H7 (cell line): ENCODE measurements around the gene DPP10. TPM values are rescaled to one million over a fixed set of nuclear protein-coding genes. Genes with fewer than 3 reads are reported as not detected.

Source experiments
- DNase-seq: peaks from one replicate; pipeline ENCODE4 v3.0.0; 2012
- H3K27me3 ChIP-seq: 2 replicates; pipeline ENCODE4 v1.6.0; 2011; ENCODE audit warnings: mild to moderate bottlenecking, low read length; ENCODE audit not compliant: control insufficient read depth, insufficient read depth
- H3K36me3 ChIP-seq: replicated peaks from 2 replicates; pipeline ENCODE4 v1.5.1; 2011; ENCODE audit warnings: low read length; ENCODE audit not compliant: control insufficient read depth, insufficient read depth
- H3K4me3 ChIP-seq: 2 replicates; pipeline ENCODE4 v1.5.1; 2011; ENCODE audit warnings: low read depth, mild to moderate bottlenecking, control low read depth, low read length, moderate library complexity; ENCODE audit not compliant: insufficient read depth
- total RNA-seq: library from RNA; depleted of rRNA; stranded (reverse); fragments of >200 nt; shearing (Covaris generic); gene quantifications from 2 replicates; pipeline ENCODE4 v1.2.3, GENCODE V29; 2014

The DPP10 gene
- total RNA-seq, 1 experiment from 2014 or later, result 15.6 TPM

DNA sequence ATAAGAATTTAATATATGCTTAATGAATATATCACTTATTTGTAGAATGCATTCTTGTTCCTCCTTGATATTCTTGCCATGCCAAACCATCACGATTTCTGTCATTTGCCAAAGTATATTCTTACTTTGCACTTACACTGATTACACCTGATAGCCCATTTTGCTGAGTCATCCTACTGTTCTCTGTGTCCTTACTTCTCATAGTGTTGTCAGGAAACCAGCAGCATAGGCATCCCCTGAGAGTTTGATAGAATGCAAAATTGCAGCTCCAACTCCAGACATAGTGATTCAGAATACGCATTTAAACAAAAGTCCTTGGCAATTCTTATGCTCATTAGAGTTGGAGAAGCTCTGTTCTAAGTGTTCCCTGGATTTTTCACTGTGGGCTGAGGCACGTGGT, 687.1 kb downstream of the DPP10 start:
- no peak for DNase-seq
- H3K27me3 ChIP-seq, result no peaks in the 10 kb centered on the region
- no peak overlapping the region for H3K4me3 ChIP-seq
- no peaks in the 10 kb centered on the region for H3K36me3 ChIP-seq

DNA sequence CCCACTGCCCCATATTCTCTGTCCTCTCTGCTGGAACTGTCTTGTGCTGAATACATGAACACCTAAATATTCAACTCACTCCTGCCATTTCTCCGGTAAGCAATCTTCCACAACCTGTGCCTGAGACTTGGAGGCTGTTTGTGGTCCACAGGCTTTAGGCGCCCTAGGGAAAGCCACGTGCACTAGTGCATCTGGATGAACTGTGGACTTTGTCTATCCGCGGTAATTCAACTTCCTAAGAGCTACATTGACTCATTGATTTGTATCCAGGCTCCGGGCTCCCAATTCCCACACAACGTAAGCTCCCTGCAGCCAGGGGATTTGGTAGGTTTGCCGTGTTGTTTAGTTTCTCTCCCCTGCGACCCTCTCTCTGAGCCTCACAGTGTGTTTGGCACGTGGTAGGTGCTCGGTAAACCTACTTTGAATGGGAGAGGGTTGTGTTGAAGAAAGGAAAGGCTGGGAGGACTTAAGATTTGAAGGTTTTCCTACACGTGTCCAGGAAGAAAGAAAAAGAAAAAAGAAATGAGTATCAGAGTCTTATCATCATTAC, 718.2 kb downstream of the DPP10 start:
- Histone ChIP-seq H3K4me3 (peak overlapping the region; percentile 74), H3K27me3 (peaks cover 29% of the 10 kb centered on the region), H3K36me3 (no peaks in the 10 kb centered on the region)
- DNase-seq, result no peak

DNA sequence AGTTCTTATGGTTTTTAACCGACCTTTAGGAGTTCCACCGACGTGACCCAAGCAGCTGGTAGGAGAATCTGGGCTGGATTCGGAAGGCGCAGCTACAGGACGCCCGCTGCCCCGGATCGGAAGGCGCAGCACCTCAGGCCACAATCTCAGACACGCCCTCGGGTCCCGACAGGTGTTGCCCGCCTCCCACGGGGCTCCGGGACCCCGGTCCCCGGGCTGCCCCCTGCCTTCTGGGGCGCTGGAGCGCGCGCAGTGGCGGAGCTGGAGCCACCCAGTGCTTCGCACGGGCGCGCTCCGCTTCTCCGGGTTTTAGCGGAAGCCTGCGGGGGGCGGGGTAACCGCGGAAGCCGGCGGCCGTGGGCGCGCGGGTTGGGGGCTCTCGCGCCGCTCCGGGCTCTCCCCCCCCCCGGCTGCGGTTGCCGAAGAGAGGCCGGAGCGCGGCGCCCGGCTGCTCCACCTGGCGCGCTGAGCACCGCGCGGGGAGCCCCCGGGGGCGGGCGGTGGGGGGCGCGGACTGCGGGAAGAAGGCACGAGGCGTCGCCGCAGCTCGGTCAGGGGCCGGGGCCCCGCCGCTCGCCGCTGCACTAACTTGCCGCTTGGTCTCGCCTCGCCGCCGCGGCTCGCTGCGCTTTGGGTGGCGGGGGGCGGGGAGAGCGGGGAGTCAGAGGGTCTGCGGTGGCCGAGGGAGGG, 718.8 kb downstream of the DPP10 start:
- DNase-seq, result peak; percentile 74
- H3K27me3 ChIP-seq, result peaks cover 29% of the 10 kb centered on the region

DNA sequence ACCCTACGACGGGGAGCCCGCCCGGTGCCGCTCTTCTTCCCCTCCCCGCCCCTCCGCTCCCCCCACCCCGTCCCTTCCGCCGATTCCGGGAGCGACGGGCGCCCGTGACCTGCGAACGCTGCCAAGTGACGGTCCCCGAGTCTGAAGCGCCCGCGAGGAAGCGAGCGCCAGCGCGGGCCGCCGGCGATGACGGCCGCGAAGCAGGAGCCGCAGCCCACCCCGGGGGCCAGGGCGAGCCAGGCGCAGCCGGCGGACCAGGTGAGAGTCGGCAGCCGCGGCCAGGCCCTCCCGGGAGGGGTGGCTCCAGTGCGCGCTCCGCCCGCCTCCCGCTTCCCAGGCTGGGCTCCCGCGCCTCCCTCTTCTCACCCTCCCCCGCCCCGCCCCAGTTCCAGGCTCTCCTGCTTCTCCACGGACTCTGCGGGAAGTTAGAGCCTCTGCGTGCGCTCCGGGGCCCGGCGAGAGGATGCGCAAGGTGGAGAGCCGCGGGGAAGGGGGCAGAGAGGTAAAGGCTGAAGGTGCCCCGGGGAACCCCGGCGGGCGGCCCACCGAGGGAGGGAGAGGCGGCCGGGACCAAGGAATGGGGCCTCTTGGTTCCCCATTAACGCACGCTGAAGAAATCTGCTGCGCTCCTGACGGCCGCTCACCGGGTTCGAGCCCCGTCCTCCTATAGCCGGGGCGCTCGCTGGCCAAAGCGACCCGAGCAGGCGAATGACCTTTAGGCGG, 719.5 kb downstream of the DPP10 start:
- DNase-seq, result peak; percentile 77
- no peaks in the 10 kb centered on the region for H3K36me3 ChIP-seq
- peak overlapping the region; percentile 74 for H3K4me3 ChIP-seq
- peaks cover 29% of the 10 kb centered on the region for H3K27me3 ChIP-seq

More for the DNA sequence above, 718.8 kb downstream of the DPP10 start:
- H3K36me3 ChIP-seq, result no peaks in the 10 kb centered on the region
- H3K4me3 ChIP-seq, result peak overlapping the region; percentile 74

DNA sequence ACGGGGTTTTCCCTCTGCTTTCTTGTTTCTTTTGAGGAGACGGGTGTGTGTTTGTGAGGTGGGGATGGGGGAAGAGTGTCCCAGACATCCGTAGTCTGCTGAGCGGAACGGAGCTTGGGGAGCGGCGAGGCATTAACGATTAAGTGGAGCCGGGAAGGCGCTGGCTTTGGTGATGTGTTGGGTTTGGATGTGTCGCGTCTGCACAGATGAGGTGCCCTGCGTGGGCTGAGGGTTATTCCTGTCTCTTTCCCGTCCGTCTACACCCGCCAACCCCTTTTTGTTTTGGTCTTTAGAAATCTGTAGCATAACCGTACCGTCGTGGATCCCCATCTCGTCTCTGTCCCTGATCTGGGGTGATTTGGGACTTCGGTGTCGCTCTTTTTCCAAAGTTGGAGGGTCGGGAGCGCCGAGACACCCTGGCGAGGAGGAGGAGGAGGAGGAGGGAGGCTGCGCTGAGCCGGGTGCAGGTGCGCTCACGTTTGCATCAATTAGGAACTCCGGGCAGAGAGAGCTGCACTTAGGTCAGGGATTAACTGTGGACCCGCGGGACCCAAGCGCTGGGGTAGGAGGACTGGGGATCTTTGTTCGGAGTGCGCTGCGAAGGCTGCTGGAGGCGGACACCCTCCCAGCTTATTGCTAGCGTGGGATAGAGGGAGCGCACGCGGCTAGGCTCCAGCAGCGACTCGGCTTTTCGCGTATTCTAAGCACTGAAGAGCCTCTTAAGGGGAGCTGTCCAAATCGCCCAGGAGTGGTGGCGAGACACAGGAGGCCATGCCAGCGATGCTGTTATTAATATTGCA, 720.3 kb downstream of the DPP10 start:
- Histone ChIP-seq H3K36me3 (no peaks in the 10 kb centered on the region), H3K27me3 (peaks cover 29% of the 10 kb centered on the region), H3K4me3 (peak overlapping the region; percentile 74)
- peak; percentile 48 for DNase-seq

DNA sequence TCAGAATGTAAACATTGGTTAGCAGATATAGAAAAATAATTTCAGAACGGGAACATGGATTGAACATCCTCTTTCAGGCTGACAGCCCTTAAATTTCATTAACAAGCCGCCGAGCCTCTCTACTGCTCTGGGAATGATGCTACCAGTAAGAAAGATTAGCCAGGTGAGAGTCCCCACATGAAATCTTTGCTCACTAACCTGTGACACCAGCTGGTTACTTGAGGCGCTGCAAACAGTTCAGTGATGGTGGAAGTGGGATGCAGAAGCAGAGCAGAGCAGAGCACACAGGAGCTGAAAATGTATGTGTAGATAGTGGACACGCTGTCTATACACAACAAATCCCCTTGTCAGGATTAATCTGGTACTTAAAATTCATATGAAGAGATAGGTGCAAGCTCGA, 721.1 kb downstream of the DPP10 start:
- H3K36me3 ChIP-seq, result no peaks in the 10 kb centered on the region
- peaks cover 29% of the 10 kb centered on the region for H3K27me3 ChIP-seq
- peak; percentile 15 for DNase-seq
- no peak overlapping the region for H3K4me3 ChIP-seq

DNA sequence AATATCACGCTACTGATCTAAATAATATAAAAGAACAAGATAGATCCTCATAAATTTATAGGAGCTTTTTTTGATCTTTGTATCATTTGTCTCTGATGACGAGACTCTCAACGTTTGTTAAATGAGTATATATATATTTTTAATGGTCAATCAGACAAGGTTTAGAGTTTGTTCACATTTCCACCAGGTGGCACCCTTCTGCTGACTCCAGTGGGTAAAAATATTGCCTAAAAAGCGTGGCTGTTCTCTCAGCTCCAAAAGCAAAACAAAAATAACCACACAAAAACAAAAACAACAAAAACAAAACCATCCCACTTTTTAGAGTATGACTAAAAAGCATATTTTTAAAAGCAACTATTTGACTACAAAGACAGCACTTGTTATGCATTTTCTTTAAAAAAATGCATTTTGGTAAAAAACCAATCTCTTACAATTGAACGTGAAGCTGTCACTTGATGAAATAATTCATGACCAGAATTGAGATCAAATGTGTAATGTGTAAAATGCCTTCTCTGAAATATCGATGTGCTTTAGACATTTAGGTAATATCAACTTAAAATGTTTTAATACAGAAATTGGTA, 723.2 kb downstream of the DPP10 start:
- peaks cover 23% of the 10 kb centered on the region for H3K27me3 ChIP-seq
- H3K4me3 ChIP-seq, result no peak overlapping the region
- H3K36me3 ChIP-seq, result no peaks in the 10 kb centered on the region
- peak; percentile 26 for DNase-seq

DNA sequence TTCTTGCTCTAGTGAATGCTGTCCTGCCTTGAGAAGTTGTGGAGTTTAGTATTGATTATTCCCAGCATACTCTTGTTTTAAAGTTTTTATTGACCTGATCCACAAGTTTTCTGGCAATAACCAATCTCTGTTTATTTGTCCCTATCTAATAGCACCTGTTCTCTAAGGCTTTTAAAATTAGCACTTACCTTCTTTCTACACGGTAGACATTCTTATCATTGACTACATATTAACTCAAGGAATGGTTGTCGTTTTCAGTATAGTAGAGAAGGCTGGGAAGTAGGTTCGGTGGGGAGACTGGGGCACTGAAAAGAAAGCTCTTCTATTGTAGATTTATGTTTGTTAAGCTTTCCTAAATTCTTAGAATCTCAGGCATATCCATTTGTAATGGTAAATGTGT, 726.0 kb downstream of the DPP10 start:
- DNase-seq, result no peak
- Histone ChIP-seq H3K36me3 (no peaks in the 10 kb centered on the region), H3K27me3 (peaks cover 6% of the 10 kb centered on the region), H3K4me3 (no peak overlapping the region)

DNA sequence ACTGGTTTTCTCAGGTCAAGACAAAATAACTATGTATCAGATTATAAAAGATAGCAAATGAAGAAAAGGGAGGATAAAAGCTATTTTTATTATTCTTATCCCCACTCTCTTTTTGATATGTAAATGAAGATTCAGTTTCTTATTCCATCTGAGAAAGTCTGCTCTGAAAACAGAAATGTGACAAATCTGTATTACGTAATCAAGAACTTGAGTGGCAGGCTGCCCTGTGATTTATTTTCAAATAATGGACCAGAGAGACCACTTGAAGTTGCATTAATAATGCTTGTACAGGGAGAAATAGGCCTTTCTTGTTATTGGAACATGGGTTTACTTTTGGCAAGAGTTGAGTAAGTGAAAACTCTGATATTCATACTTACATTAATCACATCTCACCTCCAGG, 727.4 kb downstream of the DPP10 start:
- no peak overlapping the region for H3K4me3 ChIP-seq
- no peak for DNase-seq
- no peaks in the 10 kb centered on the region for H3K36me3 ChIP-seq
- no peaks in the 10 kb centered on the region; the same call in 1 of the 2 replicates for H3K27me3 ChIP-seq

DNA sequence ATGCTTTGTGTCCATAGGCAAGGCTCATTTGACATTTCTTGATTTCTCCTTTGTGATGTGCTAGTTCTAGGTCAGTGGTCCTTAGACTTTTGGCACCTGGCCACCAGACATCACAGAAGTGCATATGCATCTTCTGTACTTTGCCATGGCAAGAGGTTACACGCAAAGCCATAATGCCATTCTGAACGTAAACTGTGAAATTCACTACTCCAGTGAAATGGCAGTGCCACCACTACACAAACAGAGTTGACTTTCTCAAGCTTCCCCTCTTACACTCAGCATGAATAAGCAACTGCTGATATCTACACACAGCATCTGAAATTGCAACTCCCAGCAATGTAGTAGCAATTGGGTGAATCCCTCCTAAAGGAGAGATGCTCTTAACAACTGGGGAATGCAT, 729.3 kb downstream of the DPP10 start:
- Histone ChIP-seq H3K27me3 (no peaks in the 10 kb centered on the region), H3K4me3 (no peak overlapping the region), H3K36me3 (no peaks in the 10 kb centered on the region)
- no peak for DNase-seq

DNA sequence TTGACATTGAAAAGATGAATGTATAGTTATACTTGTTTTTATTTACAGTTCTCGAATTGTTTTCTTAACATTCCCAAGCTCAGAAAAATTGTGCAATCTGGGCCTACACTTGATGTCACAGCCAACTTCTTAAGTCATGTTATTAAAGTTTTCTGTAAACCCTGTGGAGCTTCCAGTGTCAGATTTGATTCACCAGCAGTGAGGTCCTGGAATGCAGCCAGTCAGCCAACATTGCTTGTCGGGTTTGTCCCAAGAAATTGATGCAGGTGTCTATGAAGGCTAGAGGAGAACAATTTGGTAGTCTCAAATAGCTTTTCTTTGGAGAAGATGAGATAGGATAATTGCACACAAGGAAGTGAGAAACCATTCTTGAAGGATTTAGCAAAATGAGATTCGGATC, 732.2 kb downstream of the DPP10 start:
- Histone ChIP-seq H3K27me3 (no peaks in the 10 kb centered on the region), H3K4me3 (no peak overlapping the region), H3K36me3 (no peaks in the 10 kb centered on the region)
- no peak for DNase-seq

DNA sequence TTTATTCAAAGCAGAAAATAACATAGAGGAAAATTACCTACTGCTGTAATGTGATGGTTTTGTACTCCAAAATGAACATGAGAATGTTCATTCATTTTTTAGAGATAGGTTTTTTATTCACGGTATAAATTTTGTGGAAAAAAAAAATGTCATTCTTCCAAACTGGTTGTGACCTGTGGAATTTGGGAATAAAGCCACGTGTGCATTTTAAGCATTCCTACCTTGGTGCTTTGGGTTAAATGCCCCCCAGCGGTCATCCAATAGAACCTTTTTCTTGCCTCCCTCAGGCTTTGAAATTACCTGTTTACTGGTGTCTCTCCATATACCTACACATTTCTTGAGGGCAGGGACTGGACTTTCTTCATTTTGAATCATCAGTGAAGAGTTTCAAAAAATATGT, 740.7 kb downstream of the DPP10 start:
- peak; percentile 50 for DNase-seq
- Histone ChIP-seq H3K27me3 (no peaks in the 10 kb centered on the region), H3K4me3 (no peak overlapping the region), H3K36me3 (no peaks in the 10 kb centered on the region)

DNA sequence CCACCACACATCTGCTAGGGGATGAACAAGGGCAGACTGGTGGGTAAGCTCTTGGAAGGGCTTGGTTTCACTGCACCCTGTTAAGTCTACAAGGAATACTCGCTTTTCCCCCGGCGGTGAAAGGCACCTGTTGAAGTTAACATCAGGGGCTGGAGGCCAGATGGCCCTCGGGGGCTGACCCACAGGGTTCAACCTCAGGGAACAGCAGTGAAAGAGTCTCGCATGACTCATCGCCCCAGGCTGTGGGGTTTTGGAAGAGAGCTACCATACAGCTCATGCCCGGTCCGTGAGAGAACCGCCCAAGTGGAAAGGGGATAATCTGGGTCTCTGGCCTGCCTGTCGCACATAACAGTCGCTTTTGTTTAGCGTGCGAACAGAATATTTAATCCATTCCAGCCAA, 748.0 kb downstream of the DPP10 start:
- Histone ChIP-seq H3K27me3 (no peaks in the 10 kb centered on the region), H3K4me3 (no peak overlapping the region), H3K36me3 (no peaks in the 10 kb centered on the region)
- no peak for DNase-seq

DNA sequence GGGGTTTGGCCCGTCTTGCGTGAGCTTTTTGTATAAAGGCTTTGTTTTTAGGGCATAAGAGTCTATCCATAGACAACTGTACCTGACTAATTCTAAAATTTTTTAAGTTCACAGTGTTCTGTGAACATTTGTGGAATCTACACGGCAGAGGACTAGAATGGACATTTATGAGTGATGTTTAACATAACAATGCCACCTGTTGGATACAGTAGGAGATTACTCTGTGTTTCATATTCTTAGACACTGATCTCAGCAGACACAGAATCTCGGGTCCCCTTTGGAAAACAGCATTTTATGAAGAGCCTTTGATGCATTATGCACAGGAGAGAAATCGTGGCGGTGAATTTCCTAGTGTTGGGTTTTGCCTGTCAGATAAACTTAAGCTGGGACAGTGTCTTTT, 752.2 kb downstream of the DPP10 start:
- no peaks in the 10 kb centered on the region for H3K27me3 ChIP-seq
- H3K4me3 ChIP-seq, result no peak overlapping the region
- no peaks in the 10 kb centered on the region for H3K36me3 ChIP-seq
- DNase-seq, result no peak
